PFSK-1 (cell line): Measurements from ENCODE around the gene ROBO2.

Experiments
- POLR2AphosphoS5 ChIP-seq: IDR thresholded peaks from 2 replicates; pipeline ENCODE4 v1.6.1; 2012; ENCODE audit warnings: low read depth, mild to moderate bottlenecking, control low read depth, low read length, moderate library complexity
- SIN3A ChIP-seq: IDR thresholded peaks from 2 replicates; pipeline ENCODE4 v1.6.1; 2012; ENCODE audit warnings: mild to moderate bottlenecking, low read length, moderate library complexity, borderline replicate concordance; ENCODE audit not compliant: insufficient read depth
- TAF1 ChIP-seq: IDR thresholded peaks from 2 replicates; pipeline ENCODE4 v1.6.1; 2012; ENCODE audit warnings: low read length, control low read depth, borderline replicate concordance; ENCODE audit not compliant: insufficient read depth
- TF ChIP-seq, protein P1 (sequence below), 2 experiments: IDR thresholded peaks; 2 replicates each; pipeline versions ENCODE4 v1.6.1 to v1.8.0; 2011 to 2012; ENCODE audit warnings: low read depth in 2 of 2, low read length in 2 of 2, control low read depth in 1 of 2, inconsistent platforms in 1 of 2, mild to moderate bottlenecking in 1 of 2, moderate library complexity in 1 of 2; ENCODE audit not compliant: insufficient read depth in 1 of 2

DNA sequence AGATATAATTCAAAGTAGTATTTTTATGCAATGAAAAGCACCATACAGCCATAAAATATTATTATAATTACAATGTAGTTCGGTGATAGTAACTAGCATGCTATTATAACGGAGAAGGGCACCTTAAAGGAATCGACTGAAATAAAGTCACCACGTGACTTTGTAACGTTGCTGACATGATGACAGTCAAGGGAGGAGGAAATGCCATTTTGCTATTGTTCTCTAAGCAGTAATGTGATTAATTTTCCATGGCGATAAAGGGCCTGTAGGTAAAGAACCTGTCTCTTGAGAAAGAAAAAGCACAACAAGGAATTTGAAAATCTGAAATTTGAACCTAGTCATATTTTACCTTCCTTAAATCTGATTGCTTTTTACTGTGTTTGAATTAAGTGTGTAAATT, 526.2 kb downstream of the ROBO2 start:
- TF ChIP-seq TAF1: no peak
- TF ChIP-seq, protein P1, sequence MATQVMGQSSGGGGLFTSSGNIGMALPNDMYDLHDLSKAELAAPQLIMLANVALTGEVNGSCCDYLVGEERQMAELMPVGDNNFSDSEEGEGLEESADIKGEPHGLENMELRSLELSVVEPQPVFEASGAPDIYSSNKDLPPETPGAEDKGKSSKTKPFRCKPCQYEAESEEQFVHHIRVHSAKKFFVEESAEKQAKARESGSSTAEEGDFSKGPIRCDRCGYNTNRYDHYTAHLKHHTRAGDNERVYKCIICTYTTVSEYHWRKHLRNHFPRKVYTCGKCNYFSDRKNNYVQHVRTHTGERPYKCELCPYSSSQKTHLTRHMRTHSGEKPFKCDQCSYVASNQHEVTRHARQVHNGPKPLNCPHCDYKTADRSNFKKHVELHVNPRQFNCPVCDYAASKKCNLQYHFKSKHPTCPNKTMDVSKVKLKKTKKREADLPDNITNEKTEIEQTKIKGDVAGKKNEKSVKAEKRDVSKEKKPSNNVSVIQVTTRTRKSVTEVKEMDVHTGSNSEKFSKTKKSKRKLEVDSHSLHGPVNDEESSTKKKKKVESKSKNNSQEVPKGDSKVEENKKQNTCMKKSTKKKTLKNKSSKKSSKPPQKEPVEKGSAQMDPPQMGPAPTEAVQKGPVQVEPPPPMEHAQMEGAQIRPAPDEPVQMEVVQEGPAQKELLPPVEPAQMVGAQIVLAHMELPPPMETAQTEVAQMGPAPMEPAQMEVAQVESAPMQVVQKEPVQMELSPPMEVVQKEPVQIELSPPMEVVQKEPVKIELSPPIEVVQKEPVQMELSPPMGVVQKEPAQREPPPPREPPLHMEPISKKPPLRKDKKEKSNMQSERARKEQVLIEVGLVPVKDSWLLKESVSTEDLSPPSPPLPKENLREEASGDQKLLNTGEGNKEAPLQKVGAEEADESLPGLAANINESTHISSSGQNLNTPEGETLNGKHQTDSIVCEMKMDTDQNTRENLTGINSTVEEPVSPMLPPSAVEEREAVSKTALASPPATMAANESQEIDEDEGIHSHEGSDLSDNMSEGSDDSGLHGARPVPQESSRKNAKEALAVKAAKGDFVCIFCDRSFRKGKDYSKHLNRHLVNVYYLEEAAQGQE (IDR thresholded peaks at IDR 0.05; ENCODE audit: insufficient read depth in 1 of 2, low read depth in 2 of 2, low read length in 2 of 2): no peak
- no peak for TF ChIP-seq POLR2AphosphoS5
- TF ChIP-seq SIN3A: no peak
